NCI-H510A (cell line): Measurements from ENCODE around the gene PHYHIPL.

Experiments
- DNase-seq: peaks from one replicate; lab custom pipeline; 2025; lab: John Stamatoyannopoulos, UW

PHYHIPL gene

DNA sequence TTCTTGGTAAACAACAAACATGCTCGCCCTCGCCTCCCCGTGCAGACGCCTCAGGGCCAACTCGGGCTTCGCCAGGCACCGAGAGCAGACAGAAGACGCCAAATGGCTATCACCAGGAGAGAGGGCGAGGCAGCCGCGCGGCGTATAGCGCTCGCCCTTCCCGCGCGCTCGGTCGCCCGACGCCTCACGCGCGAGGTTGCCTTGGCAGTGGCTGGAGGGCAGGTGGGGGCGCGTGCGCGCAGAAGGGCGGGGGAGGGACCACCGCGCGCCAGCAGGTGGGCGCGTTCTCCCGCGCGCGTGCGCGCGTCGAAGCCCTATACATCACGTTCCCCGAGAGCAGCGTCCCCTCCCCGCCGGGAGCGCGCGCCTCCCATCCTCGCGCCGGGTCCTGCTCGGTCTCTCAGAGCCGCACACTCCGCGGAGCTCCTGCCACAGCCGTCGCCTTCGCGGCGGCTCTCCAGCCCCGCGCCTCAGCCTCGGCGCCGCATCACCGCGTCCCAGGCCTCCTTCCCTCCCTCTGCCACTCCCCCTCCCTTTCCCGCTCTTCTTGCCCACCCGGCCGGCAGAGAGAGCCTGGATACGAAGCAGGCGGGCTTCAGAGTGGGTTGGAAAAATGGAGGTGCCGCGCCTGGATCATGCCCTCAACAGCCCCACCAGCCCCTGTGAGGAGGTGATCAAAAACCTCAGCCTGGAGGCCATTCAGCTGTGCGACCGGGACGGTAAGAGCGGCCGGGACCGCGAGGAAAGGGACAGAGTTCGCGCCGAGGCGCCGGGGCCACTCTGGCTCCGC is at the start of gene PHYHIPL:
Gene PHYHIPL (plus strand): TSS at position 403 of the 790 bp plus-strand sequence. CDS start 211 bp downstream, at position 614.
- DNase-seq: peak; percentile 54

DNA sequence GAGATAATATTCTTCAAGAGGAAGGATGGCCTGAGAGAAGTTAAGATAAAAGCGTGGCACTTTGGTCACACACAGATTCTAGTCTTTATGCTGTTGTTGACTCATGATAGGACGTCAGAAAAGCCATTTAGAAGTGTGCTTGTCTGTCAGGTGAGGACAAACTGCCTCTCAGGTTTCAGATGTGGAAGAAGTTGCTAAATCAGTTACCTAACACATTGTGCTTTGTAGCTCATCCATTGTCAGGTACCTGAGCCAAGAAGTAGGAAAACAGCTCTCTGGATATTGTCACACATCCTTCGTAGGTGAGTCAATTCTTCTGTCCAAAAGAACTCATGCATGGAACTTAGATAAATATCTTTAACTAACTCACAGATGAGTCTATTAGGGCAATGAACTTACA is 49.5 kb upstream of the PHYHIPL start:
- no peak for DNase-seq

DNA sequence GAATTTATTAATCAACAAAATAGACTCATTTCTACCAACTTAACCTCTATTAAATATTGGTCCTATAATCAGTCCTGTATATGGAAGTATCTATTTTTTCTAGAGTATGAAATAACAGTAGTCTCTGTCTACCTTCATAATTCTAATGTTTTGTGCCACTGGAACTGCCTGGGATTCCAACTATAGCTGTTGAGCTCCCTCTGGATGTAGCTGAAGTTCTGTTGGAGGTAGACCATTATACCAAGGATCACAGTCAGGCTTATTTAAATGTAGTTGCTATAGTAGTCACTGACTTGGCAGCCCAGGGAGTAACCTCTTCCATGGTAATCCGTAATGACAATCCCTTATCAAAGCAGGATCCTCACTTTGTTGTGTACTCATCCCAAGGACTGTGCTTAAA is 48.5 kb upstream of the PHYHIPL start:
- DNase-seq: no peak

DNA sequence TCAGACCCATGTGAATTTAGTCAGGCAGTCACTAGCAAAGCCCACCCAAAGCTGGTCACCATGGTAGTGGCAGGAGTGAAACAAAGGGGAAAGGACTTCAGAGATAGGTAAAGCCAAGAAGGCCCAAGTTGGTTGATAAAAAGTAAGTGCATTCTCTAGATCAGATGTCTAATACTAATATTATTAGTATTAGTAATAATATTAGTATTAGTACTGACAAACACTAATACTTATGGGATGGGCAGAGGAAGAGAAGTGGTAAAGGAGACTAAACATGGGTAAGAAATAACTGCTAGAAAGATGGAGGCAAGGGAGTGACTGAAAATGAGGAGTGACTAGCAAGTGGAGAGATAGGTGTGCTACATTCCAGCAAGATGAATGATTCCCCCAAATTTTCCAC is 46.6 kb upstream of the PHYHIPL start:
- DNase-seq: no peak

DNA sequence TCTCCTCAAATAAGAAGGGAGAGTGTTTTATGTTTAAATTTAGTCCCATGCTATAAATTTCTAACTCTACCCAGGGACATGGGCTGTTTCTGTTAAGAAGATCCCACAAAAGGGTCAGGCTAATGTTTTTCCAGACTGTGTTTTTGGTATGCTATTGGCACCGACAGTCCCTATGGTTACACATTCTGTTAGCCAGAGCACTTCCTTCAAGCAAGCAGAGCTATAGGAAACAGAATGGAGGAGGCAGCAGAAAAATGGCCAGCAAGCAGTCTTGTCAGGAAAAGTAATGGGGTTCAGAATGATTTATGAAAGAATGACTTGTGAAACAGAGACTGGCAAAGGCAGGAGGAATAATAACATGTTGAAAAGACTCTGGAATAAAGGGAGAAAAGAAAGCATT is 44.8 kb upstream of the PHYHIPL start:
- no peak for DNase-seq

DNA sequence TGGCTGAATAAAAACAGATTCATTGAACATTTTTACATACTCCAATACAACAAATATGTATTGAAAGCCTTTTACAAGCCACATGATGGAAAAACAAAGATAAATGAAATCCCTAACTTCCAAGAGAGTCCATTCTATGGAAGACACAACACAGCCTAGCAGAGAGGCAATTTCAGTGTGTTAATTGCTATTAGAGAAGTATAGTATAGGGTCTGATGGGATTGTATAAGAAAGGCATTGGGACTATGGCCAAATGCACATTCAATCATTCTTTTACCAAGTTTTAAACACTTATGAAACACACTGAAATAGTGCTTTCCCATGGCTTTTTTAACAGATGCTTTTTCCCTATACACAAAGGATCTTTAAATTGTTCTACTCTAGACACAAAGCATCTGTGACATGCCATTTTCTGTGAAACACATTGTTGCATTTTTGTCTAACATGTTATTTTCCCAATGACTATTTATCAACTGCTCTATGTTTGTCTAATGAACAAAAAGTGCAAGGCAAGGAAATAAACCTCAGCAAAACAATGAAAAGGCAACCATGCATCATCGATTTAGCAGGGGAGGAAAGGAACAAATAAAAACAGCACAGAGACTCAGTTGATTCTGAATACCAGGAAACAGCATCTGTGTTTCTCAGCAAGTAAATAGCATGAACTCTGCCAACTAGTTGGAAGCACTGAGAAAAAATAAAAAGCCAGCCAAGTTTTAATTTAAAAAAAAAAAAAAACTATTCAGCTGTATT is 42.4 kb upstream of the PHYHIPL start:
- no peak for DNase-seq

DNA sequence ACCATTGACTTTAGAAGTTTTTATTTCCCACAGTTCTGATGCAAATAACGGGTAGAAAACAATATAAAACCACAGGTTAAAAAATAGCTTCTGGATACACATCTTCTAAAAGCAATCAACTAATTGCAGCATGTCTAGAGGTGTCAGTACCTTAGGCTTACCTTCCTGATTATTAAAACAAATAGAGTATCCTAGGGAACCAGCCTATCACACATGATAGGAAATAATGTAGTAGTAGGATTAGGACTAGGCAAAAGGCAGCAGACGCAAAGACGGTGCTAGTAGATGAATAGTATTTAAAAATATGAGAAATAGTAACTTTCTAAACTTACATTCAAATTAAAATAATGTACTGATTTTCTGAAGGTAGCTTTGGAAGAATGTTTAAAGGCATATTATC is 41.7 kb upstream of the PHYHIPL start:
- no peak for DNase-seq

DNA sequence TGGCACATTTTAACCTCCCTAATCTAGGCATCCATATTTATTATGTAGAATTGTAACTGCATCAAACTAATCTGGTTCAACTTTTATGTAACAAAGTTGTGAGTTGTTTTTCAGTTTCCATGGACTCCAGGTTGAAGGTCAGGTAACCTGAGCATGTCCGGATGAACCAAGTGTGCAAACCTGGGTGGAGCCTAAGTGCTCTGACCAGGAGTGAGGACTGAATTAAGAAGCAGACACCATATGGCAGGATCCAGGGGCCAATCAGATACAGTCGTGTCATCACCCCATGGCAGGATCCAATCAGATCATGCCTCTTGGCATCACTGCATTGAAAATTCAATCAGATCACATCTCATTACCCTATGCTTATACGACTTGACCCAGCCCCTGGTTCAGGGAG is 41.2 kb upstream of the PHYHIPL start:
- no peak for DNase-seq

DNA sequence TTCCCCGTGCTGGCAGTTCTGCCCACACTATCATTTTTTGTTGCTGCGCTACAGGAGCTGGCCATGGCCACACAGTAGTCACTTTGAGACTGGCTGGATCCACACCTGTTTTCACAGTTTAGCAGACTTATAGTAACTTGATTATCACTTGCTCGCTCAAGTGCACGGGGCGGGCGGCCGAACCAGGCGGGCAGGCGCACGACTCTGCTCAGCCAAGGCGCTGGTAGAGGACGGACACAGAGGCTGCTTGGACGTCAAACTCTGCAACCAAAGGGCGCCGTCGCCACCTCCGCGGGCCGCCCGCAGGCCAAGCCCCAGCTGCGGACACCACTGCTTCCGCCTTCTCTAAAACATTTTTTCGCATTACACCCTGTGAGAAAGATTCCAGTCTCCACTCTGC is 38.4 kb upstream of the PHYHIPL start:
- no peak for DNase-seq

DNA sequence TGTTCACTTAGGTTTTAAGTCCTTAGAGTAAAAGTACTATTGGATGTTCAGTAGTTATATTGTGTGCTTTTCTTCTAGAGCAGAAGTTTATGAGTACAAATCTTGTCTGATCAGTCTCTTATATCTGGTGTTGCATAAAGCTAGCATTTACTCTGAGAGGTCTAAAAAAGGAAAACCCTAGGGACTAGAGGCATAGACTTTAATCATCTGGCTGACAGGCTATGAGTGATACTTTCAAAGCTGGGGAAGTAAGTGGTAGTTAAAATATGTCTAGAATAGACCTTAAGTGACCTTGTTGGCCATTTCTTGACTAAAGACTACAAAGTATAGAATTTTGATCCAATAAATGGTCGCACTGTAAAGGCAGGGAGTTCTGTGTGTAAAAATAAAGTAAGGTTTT is 32.9 kb upstream of the PHYHIPL start:
- DNase-seq: no peak

DNA sequence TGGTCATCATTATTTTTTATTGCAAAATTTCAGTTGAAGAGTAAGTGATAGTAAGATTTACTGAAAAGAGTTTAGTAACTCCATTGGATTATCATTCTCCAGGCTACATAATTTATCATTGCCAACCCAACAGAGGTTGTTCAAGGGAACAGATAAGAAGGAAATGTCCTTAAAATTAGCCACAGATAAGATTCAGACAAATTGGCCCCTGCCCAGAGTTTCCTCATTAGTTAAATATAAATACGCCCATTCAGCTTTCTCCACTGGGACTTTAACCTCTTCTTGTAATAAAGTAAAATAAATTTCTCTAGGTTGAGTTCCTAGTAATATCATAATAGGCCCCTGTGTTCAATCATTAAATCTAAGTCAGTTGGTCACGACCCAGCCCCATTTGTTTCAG is 27.7 kb upstream of the PHYHIPL start:
- DNase-seq: no peak

DNA sequence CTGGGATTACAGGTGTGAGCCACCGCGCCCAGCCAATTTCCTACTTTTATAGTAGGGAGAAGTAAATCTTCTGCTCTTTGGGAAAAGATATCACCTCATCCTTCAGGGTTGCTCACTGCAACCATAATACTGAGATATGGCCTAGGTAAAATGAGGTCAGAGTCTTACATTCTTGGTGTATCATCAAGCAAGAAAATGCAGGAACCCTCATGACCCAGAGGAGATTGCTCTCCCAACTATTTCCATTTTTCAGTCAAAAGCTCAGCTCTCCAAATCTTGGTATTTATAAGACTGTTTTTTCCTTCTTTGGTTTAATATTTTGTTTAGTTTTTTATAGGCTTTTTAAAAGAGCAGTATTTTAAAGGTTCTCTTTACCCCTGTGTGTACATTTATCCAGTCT is 20.9 kb upstream of the PHYHIPL start:
- no peak for DNase-seq

DNA sequence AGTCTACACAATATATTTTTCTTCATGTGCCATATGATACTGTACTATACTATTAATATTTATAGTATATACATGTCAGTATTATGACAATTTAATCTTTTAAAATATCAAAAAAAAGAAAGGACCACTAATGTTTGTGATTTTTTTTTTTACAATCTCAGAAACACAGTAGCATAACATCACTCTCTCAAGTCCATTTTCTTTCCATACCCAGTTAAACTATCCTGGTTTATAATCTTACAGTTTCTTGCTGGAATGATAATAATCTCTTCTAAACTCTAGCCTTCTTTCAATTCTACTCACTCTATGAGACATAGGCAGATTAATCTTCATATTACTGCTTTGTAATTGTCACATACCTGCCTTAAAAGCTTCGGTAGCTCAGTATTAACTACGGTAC is 8.9 kb upstream of the PHYHIPL start:
- DNase-seq: no peak

DNA sequence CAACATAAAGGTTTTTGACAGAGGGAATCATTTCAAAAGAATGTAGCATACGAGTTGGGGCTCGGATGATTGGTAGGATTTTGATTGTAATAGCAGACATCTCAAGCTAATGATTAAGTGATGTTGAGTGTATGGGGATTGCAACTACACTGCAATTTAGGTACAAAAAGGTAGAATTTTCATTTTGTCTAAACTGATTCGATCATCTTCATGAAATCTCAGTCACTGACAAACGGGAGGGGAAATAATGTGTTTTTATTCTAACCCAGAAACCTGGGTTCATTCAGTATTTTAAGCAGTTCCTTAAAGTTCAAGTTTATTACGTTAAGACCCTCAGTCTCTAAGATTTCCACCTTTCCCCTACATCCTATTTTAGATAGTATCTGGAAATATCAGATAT is 3.9 kb upstream of the PHYHIPL start:
- no peak for DNase-seq

DNA sequence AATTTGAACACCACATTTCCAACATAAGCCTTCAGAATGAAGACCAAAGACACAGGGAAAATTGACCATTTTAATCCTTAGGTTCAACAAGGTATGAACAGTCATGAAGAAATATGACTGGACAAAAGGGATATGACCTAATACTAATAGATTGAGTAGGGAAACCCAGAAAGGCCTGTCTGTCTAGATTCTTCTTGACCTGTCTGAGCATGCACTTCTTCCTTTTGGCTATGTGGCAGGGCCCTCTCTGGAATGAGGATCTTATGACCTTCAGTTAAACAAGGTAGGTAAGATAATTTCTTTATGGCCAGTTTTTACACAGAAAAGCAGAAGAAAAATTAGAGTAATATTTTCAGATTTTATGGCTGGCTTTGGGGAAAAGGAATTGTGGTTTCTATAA is 3.0 kb upstream of the PHYHIPL start:
- no peak for DNase-seq

DNA sequence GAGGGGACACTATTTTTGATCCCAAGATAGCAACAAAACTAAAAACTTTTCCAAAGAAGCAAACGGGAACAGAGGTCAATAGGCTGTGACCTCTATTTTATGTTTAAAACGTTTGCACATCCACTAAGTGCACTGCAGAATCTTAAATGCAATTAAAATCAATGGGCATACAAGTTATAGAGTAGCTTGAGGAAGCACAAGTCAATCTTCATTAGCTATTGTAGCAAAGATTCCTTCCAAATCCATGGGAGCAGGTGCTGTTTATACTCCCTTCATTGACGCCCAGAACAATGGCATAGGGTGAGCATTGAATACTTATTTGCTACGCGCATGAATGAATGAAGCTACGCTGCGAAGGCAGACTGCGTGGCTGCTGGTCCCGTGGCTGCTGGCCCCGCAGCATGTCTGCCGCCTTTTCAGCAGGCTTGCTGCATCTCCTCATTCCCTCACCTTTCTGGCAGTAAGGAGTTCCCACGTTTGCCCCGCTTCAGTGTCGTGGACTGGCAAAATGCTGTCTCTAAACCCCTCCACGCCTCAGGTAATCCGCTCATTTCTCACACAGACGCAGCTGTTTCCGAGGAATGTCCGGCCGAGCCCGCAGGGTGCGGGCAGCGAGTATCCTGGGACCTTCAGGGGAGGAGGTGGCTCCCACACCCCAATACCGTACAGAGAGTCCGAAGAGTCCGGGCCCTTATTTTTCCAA is 754 bp upstream of the PHYHIPL start:
- no peak for DNase-seq

DNA sequence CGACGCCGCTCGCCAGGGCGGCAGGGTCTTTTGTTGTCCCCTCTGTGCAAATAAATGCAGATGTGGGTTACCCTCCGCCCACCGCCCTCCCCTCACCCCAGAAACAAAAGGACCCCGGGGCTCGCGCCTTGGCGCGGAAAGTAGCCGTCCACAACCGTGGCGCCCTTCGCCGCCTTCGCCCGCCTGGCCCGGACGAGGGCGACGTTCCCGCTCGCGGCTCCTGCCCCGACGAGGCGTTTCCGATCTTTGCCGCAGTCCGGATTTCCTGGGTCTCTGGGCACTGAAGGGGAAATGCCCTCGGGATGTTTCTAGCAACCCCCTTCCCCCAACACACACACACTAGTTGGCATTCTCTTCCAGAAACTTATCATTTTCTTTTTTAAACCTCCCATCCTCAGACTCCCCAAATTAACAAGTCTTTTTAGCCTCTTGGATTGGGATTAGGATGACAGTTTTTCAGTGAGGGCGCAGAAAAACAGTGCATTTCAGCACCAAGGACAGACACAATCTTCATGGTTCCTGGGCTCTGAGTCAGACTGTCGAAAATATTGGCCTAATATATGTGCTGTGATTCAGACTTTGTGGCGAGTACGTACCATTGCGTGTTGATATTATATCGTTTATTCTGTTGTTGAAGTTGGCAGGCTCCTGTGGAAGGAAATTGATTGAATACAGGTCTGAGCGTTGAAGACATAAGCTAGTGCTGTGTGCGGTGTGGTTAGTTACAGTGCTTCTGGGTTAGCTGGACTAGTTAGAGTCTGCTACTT is 771 bp downstream of the PHYHIPL start:
- DNase-seq: peak; percentile 15

DNA sequence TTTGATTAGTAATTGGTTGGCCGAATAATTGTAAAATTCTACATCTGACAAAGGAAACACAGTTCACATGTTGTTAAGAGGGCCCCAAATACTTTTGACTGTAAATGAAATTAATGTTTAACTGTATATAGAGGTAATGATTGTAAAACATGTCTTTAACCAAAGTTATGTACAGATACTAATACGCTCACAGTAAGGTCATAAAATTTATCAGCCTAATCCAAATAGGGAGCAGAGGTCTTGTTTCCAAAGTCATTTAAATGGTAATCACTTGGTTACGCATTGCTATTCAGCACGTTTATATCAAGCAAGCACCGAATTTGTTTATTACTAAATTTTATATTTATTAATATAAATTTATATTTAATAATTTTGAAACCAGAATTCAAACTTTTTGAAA is 1.4 kb downstream of the PHYHIPL start:
- no peak for DNase-seq

DNA sequence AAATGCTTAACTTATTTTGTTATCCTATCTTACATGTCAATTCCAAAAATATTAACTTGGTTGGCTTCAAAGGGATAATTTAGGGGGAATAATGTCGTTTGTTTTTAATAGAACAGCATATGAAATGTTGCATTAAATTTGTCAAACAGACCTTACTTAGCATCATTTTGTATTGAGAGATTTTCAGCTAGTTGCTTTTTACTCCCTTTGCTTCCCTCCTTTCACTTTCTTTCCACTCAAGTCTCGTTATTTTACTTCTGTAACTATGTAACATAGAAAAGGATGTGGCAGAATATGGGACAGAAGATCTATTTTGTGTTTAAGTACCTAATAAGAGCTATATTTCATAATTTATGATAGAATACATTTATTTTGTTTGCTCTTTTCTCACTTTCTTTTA is 2.6 kb downstream of the PHYHIPL start:
- no peak for DNase-seq

DNA sequence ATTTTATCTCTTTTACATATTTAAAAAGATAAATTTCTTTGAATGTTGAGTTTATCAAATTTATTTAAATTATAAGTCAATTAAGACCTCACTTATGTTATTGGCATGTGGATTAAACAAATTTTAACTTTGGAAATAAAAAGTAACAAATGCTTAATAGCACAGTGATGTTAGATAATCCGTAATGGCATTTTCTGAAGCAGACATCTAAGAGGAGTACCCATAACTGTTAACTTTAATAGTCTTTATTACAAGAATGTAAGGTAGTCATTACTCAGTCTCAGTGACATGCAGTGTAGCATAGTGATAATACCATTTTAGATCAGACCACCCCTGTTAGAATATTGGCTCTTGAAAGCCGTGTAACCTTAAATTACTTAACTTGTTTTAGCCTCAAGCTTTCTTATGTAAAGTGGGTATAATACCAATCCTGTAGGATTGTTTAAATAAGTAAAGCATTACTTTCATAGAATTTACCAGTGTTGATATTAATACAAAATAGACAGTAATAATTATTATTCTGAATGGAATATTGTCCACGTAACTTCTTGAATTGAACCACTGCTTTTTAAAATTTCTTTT is 4.3 kb downstream of the PHYHIPL start:
- no peak for DNase-seq

DNA sequence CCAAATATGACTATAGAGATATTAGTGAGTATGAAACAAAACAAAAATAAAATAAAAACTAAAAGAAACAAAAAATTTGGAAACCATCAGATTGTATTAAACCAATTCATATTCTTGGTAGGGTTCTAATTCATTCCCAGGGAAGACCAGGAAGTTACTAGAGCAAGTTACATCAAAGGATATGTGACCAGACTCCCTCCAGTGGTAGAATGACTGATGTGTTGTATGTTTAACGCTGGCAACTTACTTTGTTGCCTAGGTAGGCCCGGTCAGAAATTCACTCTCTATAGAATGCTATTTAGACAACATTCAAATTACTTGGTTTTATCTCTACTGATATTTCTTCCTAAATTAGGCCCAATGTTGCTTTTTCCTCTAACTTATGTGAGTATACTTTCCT is 5.2 kb downstream of the PHYHIPL start:
- DNase-seq: peak; percentile 14

DNA sequence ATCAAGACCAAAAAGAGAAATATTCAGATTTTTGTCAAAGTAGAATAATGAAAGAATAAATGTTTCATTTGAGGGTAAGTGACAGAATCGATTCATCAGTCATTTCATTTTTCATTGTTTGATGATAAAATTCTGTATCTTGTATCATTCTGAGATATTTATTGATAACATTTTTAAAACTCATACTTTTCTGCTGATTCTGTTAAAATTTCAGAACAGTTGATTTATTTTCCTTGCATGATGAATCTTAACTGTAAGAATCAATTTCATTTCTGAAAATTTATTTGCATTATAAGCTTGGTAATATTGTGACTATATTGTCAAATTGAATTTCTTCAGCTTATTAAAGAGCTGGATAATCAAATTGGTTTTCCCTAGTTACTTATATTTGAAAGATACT is 13.9 kb downstream of the PHYHIPL start:
- DNase-seq: no peak
